PC-3 (cell line): ENCODE measurements around the gene KDELR3.

Experiments
- CTCF ChIP-seq: fragments of 300-600 bp; sonication (generic); conservative IDR thresholded peaks from 2 replicates; pipeline ENCODE4 v1.5.1; 2017; ENCODE audit warnings: antibody characterized with exemption, low read depth, mild to moderate bottlenecking, low read length
- EZH2 ChIP-seq: fragments of 300-600 bp; sonication (generic); IDR thresholded peaks from one replicate; pipeline ENCODE4 v1.6.1; 2017; ENCODE audit warnings: antibody characterized with exemption, mild to moderate bottlenecking, low read length; ENCODE audit not compliant: unreplicated experiment
- EZH2phosphoT487 ChIP-seq: fragments of 300-600 bp; sonication (generic); IDR thresholded peaks from 2 replicates; pipeline ENCODE4 v1.6.1; 2018; ENCODE audit warnings: mild to moderate bottlenecking, antibody characterized with exemption, low read length, borderline replicate concordance

- TF ChIP-seq CTCF (no peak), EZH2phosphoT487 (no peak), EZH2 (no peak)
These were observed 21.2 kb downstream of the KDELR3 start for GRCh38 chr22:38489142-38489541.
